GM19099 (cell line): ENCODE results near the gene PTPRT.

ENCODE experiments used
- POLR2A ChIP-seq: IDR thresholded peaks from 3 replicates; pipeline ENCODE4 v1.6.1; 2011; ENCODE audit warnings: low read depth; ENCODE audit not compliant: insufficient read length; ENCODE audit errors: extremely low read depth

The PTPRT gene

GRCh38 chr20:42650191-42650746 is 539.4 kb downstream of the PTPRT start:
- TF ChIP-seq POLR2A = no peak

DNA sequence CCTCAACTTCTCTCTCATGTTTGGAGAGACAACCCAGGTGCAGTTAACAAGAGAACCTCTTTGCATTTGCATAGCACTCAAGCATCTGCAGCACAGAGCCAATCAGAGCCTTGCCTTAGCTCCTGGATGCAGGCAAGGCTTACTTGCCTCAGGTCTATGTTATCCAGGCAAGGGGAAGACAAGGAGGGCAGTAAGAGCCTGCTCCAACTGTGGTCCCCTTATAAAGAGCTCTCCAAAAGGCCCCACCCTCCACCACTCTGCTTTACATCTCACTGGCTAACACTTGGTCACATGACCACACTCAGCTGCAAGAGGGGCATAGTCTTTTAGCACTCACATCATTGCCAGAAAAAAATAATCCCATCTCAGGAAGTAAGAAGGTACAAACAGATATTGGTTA is 540.0 kb downstream of the PTPRT start:
- no peak for TF ChIP-seq POLR2A

DNA sequence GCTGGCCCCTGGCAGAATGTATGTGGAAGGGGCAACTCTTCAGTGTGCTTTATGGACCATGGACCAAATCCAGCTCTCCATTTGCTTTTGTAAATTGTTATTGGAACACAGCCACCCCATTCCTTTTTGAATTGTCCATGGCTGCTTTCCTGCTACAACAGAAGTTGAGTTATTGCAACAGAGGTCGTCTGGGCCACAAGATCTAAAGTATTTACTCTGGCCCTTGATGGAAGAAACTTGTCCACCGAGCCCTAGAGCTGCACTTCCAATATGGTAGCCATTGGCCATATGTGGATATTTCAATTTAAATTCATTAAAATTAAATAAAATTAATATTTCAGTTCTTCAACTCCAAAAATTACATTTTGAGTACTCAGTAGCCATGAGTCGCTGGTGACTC is 543.5 kb downstream of the PTPRT start:
- no peak for TF ChIP-seq POLR2A

GRCh38 chr20:42641886-42642285 is 547.8 kb downstream of the PTPRT start:
- TF ChIP-seq POLR2A = no peak

DNA sequence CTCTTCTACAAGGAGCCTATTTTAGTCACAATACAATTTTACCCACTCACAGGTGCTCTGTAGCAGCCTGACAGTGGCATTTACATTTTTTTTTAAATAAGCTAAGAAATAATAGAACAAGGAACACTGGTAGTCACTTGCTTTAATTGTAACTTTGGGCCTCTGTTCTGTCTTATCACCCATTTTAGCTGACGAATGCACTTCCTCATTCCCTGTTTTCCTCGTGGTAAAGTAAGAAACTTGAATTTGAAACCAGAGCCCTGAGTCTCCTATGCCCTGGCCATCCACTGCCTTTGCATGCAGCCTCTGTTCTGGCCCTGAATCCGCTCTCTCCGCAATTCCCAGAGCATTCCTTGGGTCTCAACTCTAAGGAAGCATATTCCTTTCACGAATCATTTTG is 550.6 kb downstream of the PTPRT start:
- no peak for TF ChIP-seq POLR2A

GRCh38 chr20:42635699-42636411 is 553.9 kb downstream of the PTPRT start:
- TF ChIP-seq POLR2A = no peak

GRCh38 chr20:42634156-42634555 is 555.5 kb downstream of the PTPRT start:
- no peak for TF ChIP-seq POLR2A

GRCh38 chr20:42628683-42629082 is 561.0 kb downstream of the PTPRT start:
- TF ChIP-seq POLR2A = no peak

- TF ChIP-seq POLR2A = no peak
Observed at GRCh38 chr20:42613076-42613475, 576.6 kb downstream of the PTPRT start.

DNA sequence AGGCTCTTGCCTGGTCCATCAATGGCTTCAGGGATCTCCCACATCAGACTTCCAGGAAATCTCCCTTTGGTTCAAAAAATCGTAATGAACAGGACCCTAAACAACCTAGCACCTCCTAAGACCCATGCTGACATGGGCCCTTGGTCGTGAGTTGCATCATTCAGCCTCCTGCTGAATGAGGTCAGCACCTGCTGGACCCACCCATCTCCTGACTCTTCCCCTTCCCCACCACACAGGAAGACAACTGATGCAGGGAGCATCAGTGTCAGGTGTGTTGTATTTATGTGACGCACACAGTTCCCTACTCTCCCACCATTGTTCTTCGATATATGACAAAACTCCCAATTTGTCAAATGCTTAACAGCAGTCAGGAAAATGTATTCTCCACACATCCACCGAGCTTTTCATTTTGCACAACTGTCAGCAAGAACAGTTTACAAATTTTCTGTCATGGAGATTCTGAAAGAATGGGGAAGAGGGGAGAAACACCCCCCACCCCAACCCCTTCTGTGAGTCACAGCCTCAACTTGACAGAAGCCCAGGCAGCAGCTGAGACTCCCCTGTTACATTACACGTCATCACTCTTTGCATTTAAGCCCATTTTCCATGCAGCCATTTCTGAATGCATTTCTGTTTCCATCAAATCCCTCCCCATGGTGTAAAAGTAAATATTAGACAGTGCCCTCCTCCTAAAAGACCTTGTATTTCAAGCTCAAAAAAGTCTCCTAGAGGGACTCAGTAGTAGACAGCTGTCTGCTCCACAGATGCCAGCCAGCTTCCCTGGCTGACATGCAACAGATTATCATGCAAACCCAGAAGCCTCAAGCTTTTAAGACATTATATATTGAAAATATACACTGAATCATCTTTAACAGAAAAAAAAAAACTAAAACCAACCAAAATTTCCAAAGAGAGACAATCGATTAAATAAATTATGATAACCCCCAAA is 577.5 kb downstream of the PTPRT start:
- TF ChIP-seq POLR2A = no peak

DNA sequence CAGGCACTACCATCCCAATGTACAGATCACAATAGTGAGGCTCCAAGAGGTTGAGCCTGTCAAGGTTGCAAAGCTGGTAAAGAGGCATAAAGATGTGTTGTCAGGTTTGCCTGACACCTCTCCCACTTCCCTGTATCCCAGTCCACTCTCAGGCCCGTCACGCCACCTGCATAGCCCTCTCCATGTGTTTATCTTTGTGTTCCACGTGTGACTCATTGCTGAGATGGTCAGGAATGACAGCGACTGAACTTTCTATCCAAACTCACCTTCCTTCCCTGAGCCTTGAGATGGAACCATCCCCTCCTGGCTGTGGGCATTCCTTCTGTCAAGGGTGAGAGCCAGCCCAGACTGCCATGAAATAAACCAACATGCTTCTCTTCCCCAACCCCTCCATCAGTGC is 578.3 kb downstream of the PTPRT start:
- no peak for TF ChIP-seq POLR2A

DNA sequence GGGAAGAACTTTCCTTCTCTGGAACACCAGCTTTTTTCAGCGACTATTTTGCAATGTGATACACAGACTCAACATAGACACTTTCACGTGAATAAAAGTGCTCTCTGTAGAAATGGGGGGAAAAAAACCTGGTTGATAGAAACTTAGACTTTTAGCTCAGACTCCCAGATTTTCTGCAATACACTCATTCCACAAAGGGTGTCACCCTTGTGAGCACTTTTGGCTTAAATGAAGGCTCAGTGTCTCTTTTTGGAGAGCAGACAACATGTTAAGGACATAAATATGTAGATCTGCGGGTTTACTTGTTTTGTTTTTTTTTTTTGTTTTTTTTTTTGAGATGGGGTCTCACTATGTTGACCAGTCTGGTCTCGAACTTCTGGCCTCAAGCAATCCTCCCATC is 579.6 kb downstream of the PTPRT start:
- TF ChIP-seq POLR2A = no peak

DNA sequence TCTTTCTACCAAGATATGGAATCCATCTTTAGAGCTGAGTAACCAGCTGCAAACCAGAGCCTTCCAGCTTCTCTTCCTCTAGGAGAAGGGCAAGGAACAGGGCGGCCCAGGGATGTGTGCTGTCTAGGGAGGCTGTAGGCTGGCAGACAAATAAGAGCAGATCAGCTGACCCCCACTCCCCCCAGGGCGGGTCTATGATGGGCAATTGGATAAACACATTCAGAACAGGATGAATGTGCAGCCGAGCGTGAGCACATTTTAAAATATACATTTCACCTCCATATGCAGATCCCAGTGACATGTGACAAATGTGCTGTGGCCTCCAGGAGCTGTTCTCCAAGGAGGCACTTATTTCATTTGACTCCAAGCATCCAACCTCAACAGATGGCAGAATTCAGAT is 580.1 kb downstream of the PTPRT start:
- TF ChIP-seq POLR2A = no peak

DNA sequence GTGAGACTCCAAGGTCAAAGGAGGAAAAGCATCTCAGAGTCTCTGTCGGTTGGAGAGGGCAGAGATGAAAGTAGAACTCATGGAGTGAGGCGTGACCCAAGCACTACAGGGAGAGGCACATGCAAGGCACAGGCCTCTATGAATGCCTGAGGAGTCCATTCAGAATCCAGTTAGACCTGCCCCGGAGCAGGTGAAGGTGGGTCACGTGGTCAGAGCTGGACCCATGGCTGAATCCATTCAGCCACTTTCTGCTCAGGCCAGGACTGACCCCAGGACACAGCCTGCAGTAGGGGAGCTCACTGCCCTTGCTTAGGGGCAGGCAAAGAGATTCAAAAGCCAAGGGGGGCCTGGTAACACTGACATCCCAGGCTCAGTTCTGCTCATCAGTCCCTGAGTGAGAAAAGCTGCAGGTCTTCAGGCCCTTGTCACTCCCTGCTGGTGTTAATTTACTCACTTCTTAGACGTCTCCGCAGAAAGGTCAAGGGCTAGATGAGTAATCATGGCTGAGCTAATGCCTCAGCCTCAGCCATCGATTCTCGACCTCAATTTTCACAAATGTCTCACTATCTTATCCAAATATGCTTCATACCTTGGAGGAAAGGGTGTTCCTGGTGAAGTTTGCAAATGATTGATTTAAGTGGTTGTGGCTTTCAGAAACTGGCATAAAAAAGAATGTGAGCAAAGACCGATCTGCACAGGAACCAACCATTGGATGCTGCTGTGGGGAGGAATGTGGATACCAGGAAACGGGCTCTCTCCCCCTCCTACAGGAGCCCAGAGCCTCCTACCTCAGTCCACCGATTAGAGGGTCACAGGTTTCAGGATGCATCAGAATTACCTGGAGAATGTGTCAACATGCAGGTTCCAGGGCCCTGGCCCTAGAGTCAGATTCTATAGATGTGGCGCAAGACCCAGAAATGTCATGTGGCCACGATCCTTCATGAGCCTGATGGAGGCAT is 584.4 kb downstream of the PTPRT start:
- TF ChIP-seq POLR2A = no peak

DNA sequence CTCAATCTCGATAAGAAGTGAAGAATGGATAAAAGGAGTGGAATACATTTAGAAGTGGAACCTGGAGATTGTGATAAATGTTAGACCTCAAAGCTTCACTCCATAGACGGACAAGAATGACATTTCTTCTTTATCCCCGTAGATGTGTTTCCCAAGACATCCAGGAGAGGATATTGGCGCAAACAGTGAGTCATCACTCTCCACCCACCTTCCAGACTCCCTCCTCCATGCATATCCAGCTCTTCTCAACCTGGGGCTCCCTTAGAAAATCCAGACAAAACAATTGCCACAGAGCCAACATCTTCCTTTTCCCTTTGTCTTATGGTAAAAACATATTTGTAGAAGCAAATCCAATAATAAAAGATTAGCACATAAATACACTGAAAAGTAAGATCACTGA is 586.1 kb downstream of the PTPRT start:
- TF ChIP-seq POLR2A = no peak
